HFFc6 (cell line): ENCODE data around the gene INPP5K. TPM values are rescaled to one million over a fixed set of nuclear protein-coding genes. Genes with fewer than 3 reads are reported as not detected.

Experiments used
- DNase-seq: peaks from one replicate; pipeline ENCODE4 v3.0.0-alpha.2; 2018
- H3K27ac Mint-ChIP-seq: 2 replicates; pipeline ENCODE4 v1.8.0; 2020; ENCODE audit warnings: mild to moderate bottlenecking, mixed read lengths
- H3K27me3 Mint-ChIP-seq: 2 replicates; pipeline ENCODE4 v1.8.0; 2021; ENCODE audit warnings: mild to moderate bottlenecking, moderate library complexity, mixed read lengths; ENCODE audit not compliant: insufficient read depth
- H3K36me3 Mint-ChIP-seq: 2 replicates; pipeline ENCODE4 v1.8.0; 2021; ENCODE audit warnings: low read depth, mixed read lengths
- H3K4me1 Mint-ChIP-seq: 2 replicates; pipeline ENCODE4 v1.8.0; 2020; ENCODE audit warnings: low read depth, mixed read lengths
- H3K4me3 Mint-ChIP-seq: 2 replicates; pipeline ENCODE4 v1.8.0; 2020; ENCODE audit warnings: mild to moderate bottlenecking, moderate library complexity, mixed read lengths
- H3K9me3 Mint-ChIP-seq: 2 replicates; pipeline ENCODE4 v1.8.0; 2020; ENCODE audit warnings: mild to moderate bottlenecking, mixed read lengths
- total RNA-seq, 6 experiments: library from RNA; stranded (reverse); fragmentation: NEBNext Ultra II Directional; extraction: Animal tissue kit (Norgen Biotek cat#: 25700); gene quantifications; 2 replicates in 1 of 6; 3 replicates in 5 of 6; pipeline ENCODE4 v1.2.3, GENCODE V29; 2021
- TF ChIP-seq, protein P1 (sequence below): fragments of 200-600 bp; sonication (generic); IDR thresholded peaks from 2 replicates; pipeline ENCODE4 v1.5.0; 2021; ENCODE audit warnings: antibody characterized with exemption, mild to moderate bottlenecking

The INPP5K gene
- total RNA-seq, 6 experiments from 2014 or later = 18.2 to 23.5 (median 20.3) TPM

GRCh38 chr17:1557355-1558095 is 41.1 kb upstream of the INPP5K start:
- Mint-ChIP-seq H3K9me3 (no peaks in the 10 kb centered on the region), H3K27me3 (no peaks in the 10 kb centered on the region; the same call in none of the 2 replicates), H3K36me3 (peaks cover 17% of the 10 kb centered on the region), H3K27ac (no peak overlapping the region), H3K4me3 (no peak overlapping the region), H3K4me1 (peaks cover 34% of the 10 kb centered on the region)
- no peak for DNase-seq
- TF ChIP-seq, protein P1, sequence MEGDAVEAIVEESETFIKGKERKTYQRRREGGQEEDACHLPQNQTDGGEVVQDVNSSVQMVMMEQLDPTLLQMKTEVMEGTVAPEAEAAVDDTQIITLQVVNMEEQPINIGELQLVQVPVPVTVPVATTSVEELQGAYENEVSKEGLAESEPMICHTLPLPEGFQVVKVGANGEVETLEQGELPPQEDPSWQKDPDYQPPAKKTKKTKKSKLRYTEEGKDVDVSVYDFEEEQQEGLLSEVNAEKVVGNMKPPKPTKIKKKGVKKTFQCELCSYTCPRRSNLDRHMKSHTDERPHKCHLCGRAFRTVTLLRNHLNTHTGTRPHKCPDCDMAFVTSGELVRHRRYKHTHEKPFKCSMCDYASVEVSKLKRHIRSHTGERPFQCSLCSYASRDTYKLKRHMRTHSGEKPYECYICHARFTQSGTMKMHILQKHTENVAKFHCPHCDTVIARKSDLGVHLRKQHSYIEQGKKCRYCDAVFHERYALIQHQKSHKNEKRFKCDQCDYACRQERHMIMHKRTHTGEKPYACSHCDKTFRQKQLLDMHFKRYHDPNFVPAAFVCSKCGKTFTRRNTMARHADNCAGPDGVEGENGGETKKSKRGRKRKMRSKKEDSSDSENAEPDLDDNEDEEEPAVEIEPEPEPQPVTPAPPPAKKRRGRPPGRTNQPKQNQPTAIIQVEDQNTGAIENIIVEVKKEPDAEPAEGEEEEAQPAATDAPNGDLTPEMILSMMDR = no peak

GRCh38 chr17:1555651-1556471 is 39.4 kb upstream of the INPP5K start:
- H3K36me3 Mint-ChIP-seq = peaks cover 19% of the 10 kb centered on the region
- DNase-seq = no peak
- TF ChIP-seq, protein P1 = no peak
- H3K9me3 Mint-ChIP-seq = no peaks in the 10 kb centered on the region
- no peaks in the 10 kb centered on the region for H3K27me3 Mint-ChIP-seq
- no peak overlapping the region for H3K4me3 Mint-ChIP-seq
- H3K27ac Mint-ChIP-seq = no peak overlapping the region
- peaks cover 25% of the 10 kb centered on the region for H3K4me1 Mint-ChIP-seq

- H3K4me1 Mint-ChIP-seq = peaks cover 16% of the 10 kb centered on the region
- TF ChIP-seq, protein P1 = no peak
- H3K4me3 Mint-ChIP-seq = no peak overlapping the region
- H3K36me3 Mint-ChIP-seq = peaks cover 23% of the 10 kb centered on the region
- no peaks in the 10 kb centered on the region for H3K27me3 Mint-ChIP-seq
- H3K9me3 Mint-ChIP-seq = no peaks in the 10 kb centered on the region
- H3K27ac Mint-ChIP-seq = no peak overlapping the region
- DNase-seq = no peak
These were observed 38.5 kb upstream of the INPP5K start for GRCh38 chr17:1554751-1555540.

GRCh38 chr17:1553354-1554266 is 37.2 kb upstream of the INPP5K start:
- no peaks in the 10 kb centered on the region for H3K27me3 Mint-ChIP-seq
- TF ChIP-seq, protein P1 = no peak
- H3K27ac Mint-ChIP-seq = no peak overlapping the region
- no peaks in the 10 kb centered on the region for H3K9me3 Mint-ChIP-seq
- H3K4me1 Mint-ChIP-seq = peaks cover 5% of the 10 kb centered on the region; the same call in 1 of the 2 replicates
- no peak for DNase-seq
- H3K36me3 Mint-ChIP-seq = peaks cover 23% of the 10 kb centered on the region
- no peak overlapping the region for H3K4me3 Mint-ChIP-seq
